Measurements from ENCODE around the gene SERF2. TPM values are rescaled to one million over a fixed set of nuclear protein-coding genes. Genes with fewer than 3 reads are reported as not detected.

Gene SERF2
- total and polyA plus RNA-seq, 10 of the 15 experiments (the other 5 are each of a cell fraction or from before 2014, with no cell fraction given) = 464 to 4,159 (median 1,014) TPM

DNA sequence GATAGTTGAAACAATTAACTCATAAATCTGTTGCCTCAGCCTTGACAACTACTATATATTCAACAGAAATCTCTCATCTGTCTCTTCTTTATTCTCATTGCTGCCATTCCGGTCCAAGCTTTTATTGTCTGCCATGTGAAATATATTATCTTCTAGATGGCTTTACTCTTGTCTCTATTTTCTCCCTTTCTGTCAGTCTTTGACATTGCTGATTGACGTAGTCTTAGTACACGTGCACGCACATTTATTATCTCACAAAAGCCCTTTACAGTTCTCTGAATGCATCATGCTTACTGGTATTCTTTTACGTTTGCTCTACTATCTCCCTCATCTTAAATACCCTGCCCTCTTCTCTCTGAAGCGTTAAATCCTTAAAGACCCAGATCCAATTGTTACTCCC lies 40.2 kb upstream of the SERF2 start:
- ChIA-PET CTCF (interaction anchor here (4.9 kb wide), 1 partner anchor 19 kb away, joined by 30 read pairs; no protein-coding TSS in a partner anchor), RAD21 (ENCODE audit: unreplicated experiment) (no interaction called here), SMC1A (ENCODE audit: uncharacterized antibody, unreplicated experiment) (no interaction called here), POLR2A (no interaction called here)
- intact Hi-C loops (cut with micrococcal nuclease; ENCODE audit: unreplicated experiment) = no loop called here
- Histone ChIP-seq H3K79me2 (ENCODE audit: control insufficient read depth, insufficient read depth, low read length) (peaks cover 82% of the 10 kb centered on the region), H3K9me3 (replicated peaks; ENCODE audit: control insufficient read depth, insufficient read depth, low read length) (no peaks in the 10 kb centered on the region; the same call in 2 of the 3 replicates), H3K4me2 (ENCODE audit: control insufficient read depth, insufficient read depth) (peak overlapping the region; percentile 54), H3K27ac (ENCODE audit: control insufficient read depth, insufficient read depth) (no peak overlapping the region), H3K27me3 (replicated peaks in 1 of 2; ENCODE audit: control insufficient read depth in 2 of 2, insufficient read depth in 2 of 2, low read length in 1 of 2) (no peaks in the 10 kb centered on the region), H4K20me1 (ENCODE audit: control insufficient read depth, insufficient read depth) (peaks cover 13% of the 10 kb centered on the region; the same call in 1 of the 2 replicates), H3K4me1 (ENCODE audit: control insufficient read depth, insufficient read depth, low read length) (no peaks in the 10 kb centered on the region), H2AFZ (ENCODE audit: control insufficient read depth, low read depth, low read length) (no peak overlapping the region), H3K4me3 (peak overlapping the region; percentile 38; the same call in 1 of the 2 replicates), H3K36me3 (ENCODE audit: control insufficient read depth in 2 of 2, insufficient read depth in 2 of 2, low read length in 1 of 2) (peaks cover 2 to 22% of the 10 kb centered on the region in 2 experiments), H3K9ac (ENCODE audit: control insufficient read depth, insufficient read depth, low read length) (no peak overlapping the region)
- TSS peak; percentile 5 for BruUV-seq (replicated peaks)
- no peak for TF ChIP-seq NFYB (IDR thresholded peaks at IDR 0.05; ENCODE audit: insufficient read depth, low read depth, low read length)
- TF ChIP-seq KLF5 (IDR thresholded peaks at IDR 0.05; ENCODE audit: partially characterized antibody) = no peak
- no peak for TF ChIP-seq SMC3 (IDR thresholded peaks at IDR 0.05; ENCODE audit: borderline replicate concordance, low read length)
- TF ChIP-seq TCF3 (IDR thresholded peaks at IDR 0.05; ENCODE audit: borderline replicate concordance, insufficient read depth, low read depth, low read length) = no peak
- no peak for TF ChIP-seq MTA3 (IDR thresholded peaks at IDR 0.05; ENCODE audit: borderline replicate concordance, low read length)
- no peak for TF ChIP-seq CHD4 (IDR thresholded peaks at IDR 0.05)
- TF ChIP-seq BMI1 (IDR thresholded peaks at IDR 0.05; ENCODE audit: borderline replicate concordance) = no peak
- TF ChIP-seq BHLHE40 (IDR thresholded peaks at IDR 0.05; ENCODE audit: borderline replicate concordance in 1 of 2, low read depth in 2 of 2, low read length in 1 of 2) = no peak
- no peak for TF ChIP-seq POLR2AphosphoS5 (IDR thresholded peaks at IDR 0.05; ENCODE audit: low read length)
- TF ChIP-seq, protein P1, sequence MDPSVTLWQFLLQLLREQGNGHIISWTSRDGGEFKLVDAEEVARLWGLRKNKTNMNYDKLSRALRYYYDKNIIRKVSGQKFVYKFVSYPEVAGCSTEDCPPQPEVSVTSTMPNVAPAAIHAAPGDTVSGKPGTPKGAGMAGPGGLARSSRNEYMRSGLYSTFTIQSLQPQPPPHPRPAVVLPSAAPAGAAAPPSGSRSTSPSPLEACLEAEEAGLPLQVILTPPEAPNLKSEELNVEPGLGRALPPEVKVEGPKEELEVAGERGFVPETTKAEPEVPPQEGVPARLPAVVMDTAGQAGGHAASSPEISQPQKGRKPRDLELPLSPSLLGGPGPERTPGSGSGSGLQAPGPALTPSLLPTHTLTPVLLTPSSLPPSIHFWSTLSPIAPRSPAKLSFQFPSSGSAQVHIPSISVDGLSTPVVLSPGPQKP (IDR thresholded peaks at IDR 0.05; ENCODE audit: low read depth, low read length) = no peak
- TF ChIP-seq ZNF207 (IDR thresholded peaks at IDR 0.05; ENCODE audit: borderline replicate concordance) = no peak
- TF ChIP-seq, protein P2, sequence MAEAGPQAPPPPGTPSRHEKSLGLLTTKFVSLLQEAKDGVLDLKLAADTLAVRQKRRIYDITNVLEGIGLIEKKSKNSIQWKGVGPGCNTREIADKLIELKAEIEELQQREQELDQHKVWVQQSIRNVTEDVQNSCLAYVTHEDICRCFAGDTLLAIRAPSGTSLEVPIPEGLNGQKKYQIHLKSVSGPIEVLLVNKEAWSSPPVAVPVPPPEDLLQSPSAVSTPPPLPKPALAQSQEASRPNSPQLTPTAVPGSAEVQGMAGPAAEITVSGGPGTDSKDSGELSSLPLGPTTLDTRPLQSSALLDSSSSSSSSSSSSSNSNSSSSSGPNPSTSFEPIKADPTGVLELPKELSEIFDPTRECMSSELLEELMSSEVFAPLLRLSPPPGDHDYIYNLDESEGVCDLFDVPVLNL (IDR thresholded peaks at IDR 0.05; ENCODE audit: low read depth, low read length) = no peak
- no peak for TF ChIP-seq RUNX3 (IDR thresholded peaks at IDR 0.05; ENCODE audit: low read length)
- TF ChIP-seq SPI1 (IDR thresholded peaks at IDR 0.05; ENCODE audit: borderline replicate concordance, insufficient read depth, low read depth, low read length) = no peak
- ATAC-seq (no peak), DNase-seq (ENCODE audit: low read depth, low spot score) (no peak), FAIRE-seq (no peak)
- in situ Hi-C loops (cut with MboI) = loop anchor here (5.0 kb wide), 1 partner anchor 50 kb away; the partner anchor contains the start of genes HYPK and SERINC4
- WGBS (ENCODE audit: insufficient coverage, insufficient replicate concordance, low lambda C conversion rate, missing lambda C conversion rate) = 98% methylated on average over 6 of the region's 6 CpGs
